GM19372 (cell line): ENCODE results near the gene ZNF208.
"Not testable (repeated sequence)": the region's sequence is repeated elsewhere in the genome, so short reads cannot be mapped to it uniquely, and the experiment has no call there.

ENCODE experiments used
- ATAC-seq: cut with Tn5 transposase; IDR thresholded peaks from one replicate; pipeline ENCODE4 v1.9.1; 2021; ENCODE audit warnings: mild to moderate bottlenecking, low read depth, moderate library complexity; ENCODE audit not compliant: unreplicated experiment

Gene ZNF208

GRCh38 chr19:21890017-21890416 lies 120.7 kb downstream of the ZNF208 start:
- ATAC-seq, result not testable (repeated sequence)

GRCh38 chr19:21885516-21885915 lies 125.2 kb downstream of the ZNF208 start:
- ATAC-seq, result not testable (repeated sequence)

- ATAC-seq, result not testable (repeated sequence)
These were observed 126.0 kb downstream of the ZNF208 start for GRCh38 chr19:21884786-21885185.

GRCh38 chr19:21883516-21883915 lies 127.2 kb downstream of the ZNF208 start:
- no peak for ATAC-seq
